HT-29 (cell line): ENCODE results near the gene CTNNBL1. TPM values are rescaled to one million over a fixed set of nuclear protein-coding genes. Genes with fewer than 3 reads are reported as not detected.

Source experiments
- DNase-seq: peaks from one replicate; pipeline ENCODE4 v3.0.0-alpha.2; 2015; ENCODE audit warnings: low spot score
- total RNA-seq: library from RNA; depleted of rRNA; stranded (reverse); fragments of >200 nt; shearing (Covaris generic); gene quantifications from 2 replicates; pipeline ENCODE4 v1.2.3, GENCODE V29; 2014

CTNNBL1 gene
- total RNA-seq, 1 experiment from 2014 or later: 42.4 TPM

- no peak for DNase-seq
Measured at GRCh38 chr20:37816003-37816402, 122.2 kb downstream of the CTNNBL1 start.

DNA sequence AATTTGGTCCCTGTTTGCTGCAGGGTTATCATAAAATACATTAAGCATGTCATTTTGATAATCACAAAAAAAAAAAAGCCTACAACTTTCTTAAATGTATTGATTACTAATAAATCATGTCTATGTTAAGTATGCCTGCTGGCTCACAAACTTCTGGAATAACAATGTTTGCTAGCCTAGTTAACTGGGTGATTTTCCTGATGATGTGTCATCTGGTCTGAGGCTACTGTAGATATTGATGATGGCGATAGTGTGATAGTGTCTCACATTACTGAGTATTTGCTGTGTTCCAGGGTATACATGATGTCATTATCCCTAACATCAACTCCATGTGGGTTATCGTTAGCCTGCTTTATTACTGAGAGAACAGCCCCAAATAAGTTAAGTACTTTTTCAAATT lies 122.9 kb downstream of the CTNNBL1 start:
- DNase-seq: no peak

DNA sequence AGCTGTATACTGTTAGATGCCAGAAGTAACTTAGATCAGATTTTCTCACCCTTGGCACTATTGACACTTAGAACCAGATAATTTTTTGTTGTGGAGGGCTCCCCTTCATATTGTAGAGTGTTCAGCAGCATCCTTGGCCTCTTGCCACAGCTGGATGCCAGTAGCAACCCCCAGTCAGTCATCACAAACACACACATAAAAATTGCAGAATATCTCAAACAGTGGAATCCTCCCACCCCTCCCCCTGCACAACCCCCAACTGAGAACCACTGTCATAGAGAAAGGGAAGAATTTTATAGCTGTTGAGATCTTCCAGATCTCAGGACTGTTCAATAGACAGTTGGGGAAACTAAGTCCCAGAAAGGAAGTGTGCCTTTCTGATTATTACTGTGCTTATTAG lies 127.9 kb downstream of the CTNNBL1 start:
- DNase-seq: no peak

DNA sequence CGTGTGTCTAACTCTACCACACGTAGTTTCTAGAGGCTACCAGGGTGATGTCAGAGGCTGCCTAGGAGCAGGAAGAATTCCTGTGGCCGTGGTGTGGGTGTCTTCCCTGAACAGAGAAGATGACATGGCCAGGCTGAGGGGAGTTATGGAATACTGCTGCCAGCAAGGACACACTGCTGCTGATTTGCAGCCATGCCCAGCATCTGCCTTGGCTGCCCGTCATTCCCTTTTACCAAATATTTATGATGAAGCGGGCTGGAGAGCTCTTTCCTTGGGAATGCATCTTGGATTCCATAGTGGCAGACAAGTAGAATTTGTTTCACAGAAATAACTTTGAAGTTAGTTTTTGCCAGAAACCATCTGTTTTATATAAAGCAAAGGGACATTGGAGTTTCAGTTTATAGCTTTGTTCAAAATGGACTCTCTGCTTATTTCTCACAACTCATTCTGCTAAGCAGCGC lies 128.3 kb downstream of the CTNNBL1 start:
- DNase-seq: no peak

DNA sequence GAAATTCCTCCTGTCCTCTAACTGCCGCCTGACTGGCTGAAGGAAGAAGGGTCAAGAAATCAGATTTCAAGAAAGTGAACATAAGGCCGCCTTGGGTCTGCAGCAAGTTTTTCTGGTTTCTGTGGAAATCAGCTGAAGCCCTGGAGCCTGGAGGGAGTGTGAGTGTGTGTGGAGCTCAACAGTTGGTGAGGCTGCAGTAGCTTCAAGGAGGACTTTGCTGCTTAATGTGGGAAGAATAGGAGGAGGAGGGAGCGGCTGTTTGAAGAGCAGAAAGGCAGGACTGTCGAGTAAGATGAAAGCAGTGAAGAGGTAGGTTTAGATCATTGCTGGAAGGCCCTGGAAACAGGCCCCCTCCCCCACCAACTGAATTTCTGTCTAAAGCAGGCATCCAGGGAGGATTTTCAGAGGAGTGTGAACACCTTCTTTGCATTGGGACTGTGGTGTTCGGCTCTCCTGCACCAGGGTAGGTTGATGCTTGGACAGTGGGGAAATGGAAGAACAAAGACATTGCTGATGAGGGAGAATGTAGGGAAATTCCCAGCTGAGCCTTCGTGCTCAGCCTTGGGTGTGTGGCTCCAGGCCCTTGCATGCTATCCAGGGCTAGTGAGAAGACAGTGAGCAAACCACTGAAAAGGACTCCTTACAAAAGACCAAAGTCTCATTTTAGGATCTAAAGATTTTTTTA lies 129.6 kb downstream of the CTNNBL1 start:
- no peak for DNase-seq

DNA sequence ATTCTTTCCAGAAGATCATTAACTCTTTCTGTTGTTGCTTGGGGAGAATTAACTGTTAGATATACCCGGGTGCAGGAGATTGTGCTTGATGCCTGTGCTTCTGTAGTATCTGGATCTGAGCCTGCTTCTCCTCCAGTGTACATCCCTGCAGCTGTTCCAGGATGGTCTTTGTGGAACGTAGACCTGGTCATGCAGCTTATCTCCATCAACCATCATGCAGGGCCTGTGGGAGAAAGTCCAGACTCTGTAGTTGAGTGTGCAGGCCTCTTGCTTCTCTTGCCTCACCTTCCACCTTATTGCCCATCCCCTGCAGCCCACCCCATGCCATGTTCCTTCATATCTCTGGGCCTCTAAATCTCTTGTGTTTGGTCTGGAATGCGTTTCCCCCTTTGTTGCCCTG lies 133.8 kb downstream of the CTNNBL1 start:
- no peak for DNase-seq

GRCh38 chr20:37828684-37829083 lies 134.9 kb downstream of the CTNNBL1 start:
- no peak for DNase-seq

- DNase-seq: no peak
Measured at GRCh38 chr20:37829128-37829527, 135.3 kb downstream of the CTNNBL1 start.

DNA sequence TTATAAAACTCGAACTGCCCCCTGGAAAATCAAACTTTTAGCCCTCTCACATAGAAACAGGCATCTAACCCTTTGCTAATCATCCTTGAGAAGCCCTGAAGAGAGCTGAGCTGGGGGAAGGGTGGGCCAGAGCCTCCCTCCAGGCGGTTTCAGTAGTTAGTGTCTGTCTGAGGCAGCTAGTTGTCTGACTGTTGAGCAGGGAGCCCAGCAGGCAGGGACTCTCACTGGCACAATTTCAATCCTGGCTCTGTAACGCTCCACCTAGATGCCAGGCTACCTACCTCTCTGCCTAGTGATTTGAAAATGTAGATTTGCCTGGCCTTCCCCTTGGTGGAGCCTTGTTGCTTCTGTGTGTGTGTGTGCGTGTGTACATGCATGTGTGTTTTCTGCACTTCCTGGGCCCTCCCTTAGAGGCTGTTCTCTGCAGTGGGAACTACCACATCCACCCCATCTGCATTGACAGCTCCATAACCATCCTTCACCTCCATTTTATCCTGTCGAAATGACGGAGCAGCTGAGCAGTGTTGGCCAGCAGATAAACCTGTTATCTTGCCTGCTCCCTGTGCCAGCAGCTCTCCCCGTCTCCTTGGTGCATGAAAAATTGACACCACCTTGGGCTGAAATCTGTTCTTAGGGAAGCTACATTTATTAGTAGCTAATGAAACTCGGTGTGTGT lies 139.5 kb downstream of the CTNNBL1 start:
- DNase-seq: no peak

GRCh38 chr20:37836926-37837325 lies 143.1 kb downstream of the CTNNBL1 start:
- DNase-seq: no peak

DNA sequence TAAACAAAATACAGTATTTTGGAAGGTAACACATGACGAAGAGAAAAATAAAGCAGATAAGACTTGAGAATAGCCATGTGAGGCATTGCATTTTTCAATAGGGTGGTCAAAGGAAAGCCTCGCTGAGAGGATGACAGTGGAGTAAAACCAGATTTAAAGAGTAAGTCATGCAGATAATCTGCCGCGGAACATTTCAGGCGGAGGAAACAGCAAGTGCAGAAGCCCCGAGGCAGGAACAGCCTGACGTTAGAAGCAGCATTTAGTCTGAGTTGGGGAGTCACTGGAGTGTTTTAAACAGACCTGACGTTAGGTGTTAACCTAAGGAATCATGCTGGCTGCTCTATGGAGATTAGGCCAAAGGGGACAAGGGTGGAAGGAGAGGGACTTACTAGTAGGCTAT lies 144.1 kb downstream of the CTNNBL1 start:
- no peak for DNase-seq

DNA sequence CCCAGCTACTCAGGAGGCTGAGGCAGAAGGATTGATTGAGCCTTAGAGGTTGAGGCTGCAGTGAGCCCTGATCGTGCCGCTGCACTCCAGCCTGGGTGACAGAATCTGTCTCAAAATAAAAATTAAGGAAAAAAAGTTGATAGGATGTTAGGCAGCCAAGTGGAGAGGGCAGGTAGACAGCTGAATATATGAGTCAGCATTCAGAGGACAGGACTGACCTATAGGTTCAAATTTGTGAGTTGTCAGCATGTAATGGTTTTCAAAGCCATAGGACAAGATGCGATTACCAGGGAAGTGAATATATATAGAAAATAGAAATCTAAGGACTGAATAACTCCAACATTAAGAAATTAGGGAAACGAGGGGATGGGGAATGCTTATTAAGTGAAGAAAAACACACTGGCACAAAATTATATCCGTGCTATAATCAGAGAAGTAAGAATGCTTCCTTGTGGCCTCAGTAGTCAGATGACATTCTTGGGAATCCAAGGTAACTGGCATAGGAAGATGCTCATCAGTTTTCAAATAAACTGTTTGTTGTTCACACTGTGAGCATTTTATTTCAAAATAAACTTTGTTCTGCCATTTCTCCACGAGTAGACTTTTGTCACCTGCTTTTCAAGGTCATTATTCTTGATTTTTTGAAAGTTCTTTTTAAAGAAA lies 145.1 kb downstream of the CTNNBL1 start:
- no peak for DNase-seq

DNA sequence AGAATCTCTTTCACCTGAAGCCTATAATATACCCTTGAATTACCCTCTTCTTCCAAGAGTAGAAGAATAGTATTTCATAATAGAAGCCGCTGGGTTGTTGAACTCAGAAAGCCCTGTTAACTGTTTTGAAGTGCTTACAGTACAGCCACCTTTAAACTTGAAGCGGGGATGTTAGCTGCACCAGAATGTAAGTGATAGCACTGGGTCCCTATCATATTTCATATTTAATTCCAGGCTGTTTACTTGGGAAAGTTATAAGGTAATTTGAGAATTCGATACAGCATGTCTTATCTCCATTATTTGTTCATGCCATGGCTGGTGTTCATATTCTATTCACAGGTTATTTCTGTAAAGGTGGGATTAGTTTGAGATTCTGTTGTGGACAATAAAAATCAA lies 145.6 kb downstream of the CTNNBL1 start:
- no peak for DNase-seq

DNA sequence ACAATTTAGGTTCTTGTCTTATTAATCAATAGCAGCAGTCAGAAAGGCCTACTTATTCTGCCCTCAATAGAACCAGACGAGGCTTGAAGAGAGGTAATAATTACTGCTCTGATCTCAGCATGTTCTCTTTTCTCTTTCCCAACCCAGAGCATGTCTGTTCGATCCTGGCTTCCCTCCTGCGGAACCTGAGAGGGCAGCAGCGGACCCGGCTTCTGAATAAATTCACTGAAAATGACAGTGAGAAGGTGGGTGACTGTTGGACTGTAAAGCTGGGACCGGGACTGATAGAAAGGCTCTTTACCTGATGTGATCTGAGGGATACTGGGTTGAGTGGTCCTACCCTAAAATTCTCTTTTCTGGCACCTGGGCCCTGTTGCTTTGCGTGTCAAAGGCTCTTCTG lies 146.1 kb downstream of the CTNNBL1 start:
- no peak for DNase-seq

DNA sequence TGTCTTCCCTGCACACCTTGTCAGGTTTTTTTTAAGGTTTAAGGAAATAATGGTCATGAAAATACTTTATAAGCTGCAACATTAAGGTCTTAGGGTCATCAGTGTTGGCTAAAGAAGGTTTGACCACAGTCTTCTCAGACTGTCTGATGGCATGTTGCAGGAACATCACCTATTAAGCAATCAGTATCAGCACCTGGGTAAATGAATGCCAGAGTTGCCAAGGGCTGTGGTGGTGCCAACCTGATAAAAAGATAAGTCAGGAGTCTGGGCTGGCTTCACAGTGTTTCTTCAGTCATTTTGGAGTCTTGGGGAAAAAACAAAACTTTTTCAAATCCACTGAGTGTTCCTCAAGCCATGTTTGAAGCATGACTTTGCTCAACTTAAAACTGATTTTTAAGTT lies 147.6 kb downstream of the CTNNBL1 start:
- DNase-seq: no peak

GRCh38 chr20:37841971-37842370 lies 148.1 kb downstream of the CTNNBL1 start:
- no peak for DNase-seq

GRCh38 chr20:37845241-37845681 lies 151.4 kb downstream of the CTNNBL1 start:
- DNase-seq: no peak

DNA sequence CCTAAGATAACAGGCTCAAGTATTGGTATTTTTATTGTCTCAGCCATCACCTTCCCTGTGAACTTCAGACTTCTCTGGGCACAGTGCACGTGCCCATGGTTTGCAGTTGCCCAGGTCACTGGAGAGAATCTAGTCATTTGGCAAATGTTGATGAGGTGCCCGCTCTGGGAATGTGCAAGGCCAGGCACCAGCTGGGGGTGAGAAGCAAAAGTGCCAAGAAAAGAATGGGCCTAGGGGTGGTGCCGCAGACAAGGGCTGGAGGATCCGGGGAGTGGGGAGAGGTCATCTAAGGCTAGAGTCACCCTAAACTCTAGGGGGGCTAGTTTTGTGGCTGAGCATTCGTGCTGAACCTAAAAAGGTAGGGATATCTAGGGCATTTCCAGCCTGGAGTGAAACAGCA lies 152.0 kb downstream of the CTNNBL1 start:
- no peak for DNase-seq

GRCh38 chr20:37846573-37846972 lies 152.7 kb downstream of the CTNNBL1 start:
- no peak for DNase-seq

DNA sequence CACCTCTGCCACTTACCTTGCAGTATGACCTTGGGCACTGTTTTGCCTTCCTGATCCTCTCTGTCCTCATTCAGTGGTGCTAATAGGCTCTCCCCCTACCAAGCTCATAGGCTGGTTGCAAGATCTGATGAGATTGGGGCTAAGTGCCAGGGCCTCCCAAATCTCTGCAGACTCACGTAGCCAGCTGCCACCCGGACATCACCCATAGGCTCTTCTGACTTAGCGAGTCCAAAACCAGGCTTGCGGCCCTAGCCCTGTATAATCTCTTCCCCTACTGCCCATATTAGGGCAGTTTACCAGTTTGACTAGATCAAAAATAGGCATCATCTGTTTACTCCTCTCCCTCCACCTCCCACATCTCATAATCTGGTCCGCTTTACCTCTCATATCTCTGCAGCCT lies 154.9 kb downstream of the CTNNBL1 start:
- no peak for DNase-seq

DNA sequence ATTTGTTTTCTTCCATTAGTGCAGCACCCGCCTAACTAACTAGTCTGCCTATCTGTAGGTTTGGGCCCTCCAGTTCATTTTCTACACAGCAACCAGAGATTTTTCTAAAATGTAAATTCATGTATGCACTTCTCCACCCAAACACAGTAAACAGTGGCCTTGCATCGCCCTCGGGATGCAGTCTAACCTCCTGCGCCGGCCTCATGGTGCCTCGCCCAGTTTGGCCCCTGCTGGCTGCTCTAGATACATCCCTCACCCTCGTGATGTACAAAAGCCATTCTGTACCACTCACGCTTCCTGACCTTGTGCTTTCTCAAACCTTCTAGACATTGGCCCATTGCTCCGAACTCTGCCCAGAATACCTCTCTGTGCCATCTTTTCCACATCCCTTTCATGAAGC lies 155.3 kb downstream of the CTNNBL1 start:
- DNase-seq: no peak

GRCh38 chr20:37849566-37849965 lies 155.7 kb downstream of the CTNNBL1 start:
- no peak for DNase-seq
